OCI-LY1 (cell line): ENCODE measurements around the gene WFS1.

ENCODE experiments used
- H2AFZ ChIP-seq: fragments of 200-600 bp; sonication (generic), shearing (Covaris generic); 2 replicates; pipeline ENCODE4 v1.6.0; 2014; ENCODE audit warnings: antibody characterized with exemption, mild to moderate bottlenecking, low read length
- H3F3A ChIP-seq: fragments of 200-600 bp; sonication (generic), shearing (Covaris generic); 2 replicates; pipeline ENCODE4 v1.6.0; 2014; ENCODE audit warnings: mild to moderate bottlenecking, antibody characterized with exemption, low read length, moderate library complexity; ENCODE audit not compliant: insufficient read depth
- H3K27ac ChIP-seq: fragments of 200-600 bp; sonication (generic); 2 replicates; pipeline ENCODE4 v1.5.1; 2014; ENCODE audit warnings: low read length, mixed run types, mild to moderate bottlenecking, low read depth; ENCODE audit not compliant: poor library complexity, severe bottlenecking
- H3K27me3 ChIP-seq: fragments of 200-600 bp; sonication (generic); 2 replicates; pipeline ENCODE4 v1.6.0; 2014; ENCODE audit warnings: antibody characterized with exemption, mild to moderate bottlenecking, low read length, moderate library complexity; ENCODE audit not compliant: insufficient read depth
- H3K36me3 ChIP-seq: fragments of 200-600 bp; sonication (generic); 2 replicates; pipeline ENCODE4 v1.6.1; 2014; ENCODE audit warnings: mild to moderate bottlenecking, antibody characterized with exemption, low read length, moderate library complexity, mixed read lengths; ENCODE audit not compliant: insufficient read depth
- H3K4me1 ChIP-seq: fragments of 200-600 bp; sonication (generic); 2 replicates; pipeline ENCODE4 v1.5.1; 2014; ENCODE audit warnings: mild to moderate bottlenecking, low read length, moderate library complexity; ENCODE audit not compliant: insufficient read depth, severe bottlenecking
- H3K4me2 ChIP-seq: fragments of 200-600 bp; sonication (generic), shearing (Covaris generic); 2 replicates; pipeline ENCODE4 v1.6.1; 2014; ENCODE audit warnings: low read length
- H3K4me3 ChIP-seq: fragments of 200-600 bp; sonication (generic); 2 replicates; pipeline ENCODE4 v1.5.1; 2014; ENCODE audit warnings: low read length, low read depth, mild to moderate bottlenecking, mixed read lengths; ENCODE audit not compliant: poor library complexity, severe bottlenecking
- H3K79me2 ChIP-seq: fragments of 200-600 bp; shearing (Covaris generic); 2 replicates; pipeline ENCODE4 v1.6.1; 2016; ENCODE audit warnings: mixed run types, low read length, mixed read lengths; ENCODE audit not compliant: insufficient read depth
- H3K9ac ChIP-seq: fragments of 200-600 bp; sonication (generic), shearing (Covaris generic); 2 replicates; pipeline ENCODE4 v1.6.1; 2014; ENCODE audit warnings: mild to moderate bottlenecking, low read length, mixed read lengths
- H3K9me2 ChIP-seq: fragments of 200-600 bp; sonication (generic), shearing (Covaris generic); 2 replicates; pipeline ENCODE4 v1.6.1; 2014; ENCODE audit warnings: low read depth, mild to moderate bottlenecking, low read length, mixed read lengths
- H3K9me3 ChIP-seq: fragments of 200-600 bp; shearing (Covaris generic); 2 replicates; pipeline ENCODE4 v1.6.1; 2014; ENCODE audit warnings: low read length, mixed read lengths
- H4K20me1 ChIP-seq: fragments of 200-600 bp; sonication (generic), shearing (Covaris generic); 2 replicates; pipeline ENCODE4 v1.6.0; 2016; ENCODE audit warnings: mild to moderate bottlenecking, low read length; ENCODE audit not compliant: insufficient read depth
- CTCF ChIP-seq: fragments of 200-600 bp; sonication (generic), shearing (Covaris generic); IDR thresholded peaks from 2 replicates; pipeline ENCODE4 v1.5.1; 2017; ENCODE audit warnings: mild to moderate bottlenecking, antibody characterized with exemption, low read length, moderate library complexity, mixed read lengths
- EZH2 ChIP-seq: fragments of 200-600 bp; sonication (generic), shearing (Covaris generic); IDR thresholded peaks from 2 replicates; pipeline ENCODE4 v1.8.0; 2017; ENCODE audit warnings: borderline replicate concordance, mixed run types, mild to moderate bottlenecking, antibody characterized with exemption, low read length, moderate library complexity, mixed read lengths

WFS1 gene

GRCh38 chr4:6253111-6253510 lies 16.5 kb upstream of the WFS1 start:
- H3K4me2 ChIP-seq: no peak overlapping the region
- H3F3A ChIP-seq: no peaks in the 10 kb centered on the region
- no peak overlapping the region for H3K4me3 ChIP-seq
- no peak overlapping the region for H3K27ac ChIP-seq
- no peak overlapping the region for H2AFZ ChIP-seq
- H3K9ac ChIP-seq: no peak overlapping the region
- H3K9me2 ChIP-seq: no peaks in the 10 kb centered on the region
- H3K79me2 ChIP-seq: no peaks in the 10 kb centered on the region
- no peaks in the 10 kb centered on the region for H3K36me3 ChIP-seq
- H3K4me1 ChIP-seq: no peaks in the 10 kb centered on the region
- no peaks in the 10 kb centered on the region for H3K9me3 ChIP-seq
- no peaks in the 10 kb centered on the region for H4K20me1 ChIP-seq
- TF ChIP-seq EZH2: no peak
- TF ChIP-seq CTCF: no peak
- H3K27me3 ChIP-seq: no peaks in the 10 kb centered on the region

DNA sequence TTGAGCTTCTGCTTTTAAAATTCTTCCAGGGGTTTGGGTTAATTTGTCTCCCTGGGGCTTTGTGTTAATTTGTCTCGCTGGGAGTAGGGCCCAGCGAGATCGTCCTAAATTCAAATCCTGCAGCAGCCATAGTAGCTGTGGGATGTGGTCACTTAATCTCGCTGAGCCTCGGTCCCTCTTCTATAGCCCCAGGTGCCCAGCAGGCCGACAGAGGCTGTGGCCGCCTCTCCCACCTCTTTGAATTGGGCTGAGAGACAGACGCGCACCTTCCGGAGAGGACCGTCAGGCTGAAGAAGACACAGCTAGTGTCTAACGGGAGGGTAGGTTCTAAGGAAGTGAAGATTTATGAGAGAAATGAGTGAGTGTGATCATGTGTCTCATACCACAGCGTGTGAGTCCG lies 15.7 kb upstream of the WFS1 start:
- Histone ChIP-seq H3K4me3 (no peak overlapping the region), H3K36me3 (no peaks in the 10 kb centered on the region), H3F3A (no peaks in the 10 kb centered on the region), H3K79me2 (no peaks in the 10 kb centered on the region), H3K27ac (no peak overlapping the region), H3K4me1 (no peaks in the 10 kb centered on the region), H3K9me2 (no peaks in the 10 kb centered on the region), H2AFZ (no peak overlapping the region), H3K9me3 (no peaks in the 10 kb centered on the region), H3K9ac (no peak overlapping the region), H3K4me2 (no peak overlapping the region), H4K20me1 (no peaks in the 10 kb centered on the region), H3K27me3 (no peaks in the 10 kb centered on the region)
- TF ChIP-seq EZH2 (no peak), CTCF (no peak)

DNA sequence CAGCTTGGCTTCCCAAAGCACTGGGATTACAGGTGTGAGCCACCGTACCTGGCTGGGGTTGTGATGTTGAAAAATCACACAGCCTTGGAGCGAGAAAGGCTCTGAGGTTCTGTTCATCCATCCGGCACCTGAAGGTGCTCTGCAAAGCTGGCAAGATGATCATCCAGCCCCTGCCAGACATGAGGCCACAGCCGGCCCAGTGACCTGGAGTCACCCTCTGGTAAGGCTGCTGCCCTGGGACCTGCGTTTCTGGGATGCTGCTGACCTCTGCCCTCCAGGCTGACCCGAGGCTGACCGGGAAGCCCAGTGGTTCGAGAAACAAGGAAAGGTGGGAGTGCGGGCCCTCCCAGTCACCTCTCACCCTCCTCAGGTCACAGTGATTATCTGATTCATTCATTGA lies 13.5 kb upstream of the WFS1 start:
- H3K27ac ChIP-seq: no peak overlapping the region
- no peak overlapping the region for H3K9ac ChIP-seq
- no peak for TF ChIP-seq CTCF
- no peak for TF ChIP-seq EZH2
- no peaks in the 10 kb centered on the region for H3K4me1 ChIP-seq
- H3K27me3 ChIP-seq: no peaks in the 10 kb centered on the region
- H3F3A ChIP-seq: no peaks in the 10 kb centered on the region
- H3K4me3 ChIP-seq: no peak overlapping the region
- no peaks in the 10 kb centered on the region for H3K9me2 ChIP-seq
- H4K20me1 ChIP-seq: no peaks in the 10 kb centered on the region
- H3K79me2 ChIP-seq: no peaks in the 10 kb centered on the region
- H2AFZ ChIP-seq: no peak overlapping the region
- H3K9me3 ChIP-seq: no peaks in the 10 kb centered on the region
- H3K36me3 ChIP-seq: no peaks in the 10 kb centered on the region
- no peak overlapping the region for H3K4me2 ChIP-seq
